ENCODE results near the gene DEPDC7.
A peak's percentile ranks its signal among the peaks of the same experiment; 100 is the strongest.

DEPDC7 gene

DNA sequence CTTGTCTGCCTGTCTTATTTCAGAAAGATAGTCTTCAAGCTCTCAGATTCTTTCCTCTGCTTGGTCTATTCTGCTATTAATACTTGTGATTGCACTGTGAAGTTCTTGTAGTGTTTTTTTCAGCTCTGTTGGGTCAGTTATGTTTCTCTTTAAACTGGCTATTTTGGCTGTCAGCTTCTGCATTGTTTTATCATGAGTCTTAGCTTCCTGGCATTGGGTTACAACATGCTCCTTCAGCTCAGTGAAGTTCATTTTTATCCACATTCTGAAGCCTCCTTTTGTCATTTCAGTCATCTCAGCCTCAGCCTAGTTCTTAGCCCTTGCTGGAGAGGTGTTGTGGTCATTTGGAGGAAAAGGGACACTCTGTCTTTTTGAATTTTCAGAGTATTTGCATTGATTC, 15.5 kb upstream of the DEPDC7 start:
- H3K9me3 ChIP-seq (ENCODE audit: control insufficient read depth in 1 of 2, low read length in 2 of 2) = no peaks in the 10 kb centered on the region
- no peak overlapping the region for H3K4me3 ChIP-seq (ENCODE audit: low read depth in 1 of 2, low read length in 2 of 2)
- no peaks in the 10 kb centered on the region for H3K4me1 ChIP-seq (ENCODE audit: control insufficient read depth in 1 of 2, insufficient read depth in 2 of 2, low read length in 2 of 2)
- H3K36me3 ChIP-seq (ENCODE audit: control insufficient read depth in 1 of 2, insufficient read depth in 2 of 2, low read length in 2 of 2) = no peaks in the 10 kb centered on the region
- H3K27ac ChIP-seq (ENCODE audit: low read length) = no peak overlapping the region
- H3K27me3 ChIP-seq (ENCODE audit: low read depth, low read length) = no peaks in the 10 kb centered on the region

GRCh38 chr11:33001281-33001680, 14.4 kb upstream of the DEPDC7 start:
- H3K27ac ChIP-seq (ENCODE audit: low read length) = no peak overlapping the region
- no peaks in the 10 kb centered on the region for H3K27me3 ChIP-seq (ENCODE audit: low read depth, low read length)
- no peak overlapping the region for H3K4me3 ChIP-seq (ENCODE audit: low read depth in 1 of 2, low read length in 2 of 2)
- H3K36me3 ChIP-seq (ENCODE audit: control insufficient read depth in 1 of 2, insufficient read depth in 2 of 2, low read length in 2 of 2) = no peaks in the 10 kb centered on the region
- H3K9me3 ChIP-seq (ENCODE audit: control insufficient read depth in 1 of 2, low read length in 2 of 2) = no peaks in the 10 kb centered on the region
- no peaks in the 10 kb centered on the region for H3K4me1 ChIP-seq (ENCODE audit: control insufficient read depth in 1 of 2, insufficient read depth in 2 of 2, low read length in 2 of 2)

DNA sequence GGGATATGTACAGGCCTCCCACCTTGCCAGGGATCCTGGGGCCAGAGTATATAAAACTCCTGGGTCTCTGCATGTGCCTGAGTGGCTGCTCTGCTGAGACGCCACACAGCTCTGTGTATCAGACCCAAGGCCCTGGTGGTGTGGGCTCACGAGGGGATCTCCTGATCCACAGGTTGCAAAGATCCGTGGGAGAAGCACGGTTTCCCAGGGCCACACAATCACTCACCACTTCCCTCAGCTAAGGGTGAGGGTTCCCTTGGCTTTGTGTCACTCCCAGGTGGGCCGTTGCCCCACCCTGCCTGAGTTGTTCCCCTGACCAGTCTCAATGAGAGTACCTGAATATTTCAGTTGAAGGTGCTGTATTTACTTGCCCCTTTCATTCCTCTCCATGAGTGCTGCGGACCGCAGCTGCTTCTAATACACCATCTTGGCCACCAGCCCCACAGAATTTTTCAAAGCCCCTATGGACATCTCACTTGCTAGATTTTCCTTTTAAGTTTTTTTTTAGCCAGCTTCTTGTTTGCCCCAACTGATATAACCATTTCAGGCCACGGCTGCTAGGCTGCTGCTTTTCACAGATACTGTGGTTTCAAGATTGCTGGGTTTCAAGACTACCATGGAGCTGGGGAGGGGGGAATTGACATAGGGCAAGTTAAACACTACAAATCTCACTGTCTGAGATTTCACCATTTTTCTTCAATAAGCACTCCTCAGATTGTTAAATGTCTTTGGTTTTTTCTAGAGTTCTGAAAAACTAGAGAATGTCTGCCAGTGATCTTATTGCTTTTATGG, 13.7 kb upstream of the DEPDC7 start:
- Histone ChIP-seq H3K9me3 (ENCODE audit: control insufficient read depth in 1 of 2, low read length in 2 of 2) (no peaks in the 10 kb centered on the region), H3K36me3 (ENCODE audit: control insufficient read depth in 1 of 2, insufficient read depth in 2 of 2, low read length in 2 of 2) (no peaks in the 10 kb centered on the region), H3K27ac (ENCODE audit: low read length) (no peak overlapping the region), H3K4me3 (ENCODE audit: low read depth in 1 of 2, low read length in 2 of 2) (no peak overlapping the region), H3K4me1 (ENCODE audit: control insufficient read depth in 1 of 2, insufficient read depth in 2 of 2, low read length in 2 of 2) (no peaks in the 10 kb centered on the region), H3K27me3 (ENCODE audit: low read depth, low read length) (no peaks in the 10 kb centered on the region)

DNA sequence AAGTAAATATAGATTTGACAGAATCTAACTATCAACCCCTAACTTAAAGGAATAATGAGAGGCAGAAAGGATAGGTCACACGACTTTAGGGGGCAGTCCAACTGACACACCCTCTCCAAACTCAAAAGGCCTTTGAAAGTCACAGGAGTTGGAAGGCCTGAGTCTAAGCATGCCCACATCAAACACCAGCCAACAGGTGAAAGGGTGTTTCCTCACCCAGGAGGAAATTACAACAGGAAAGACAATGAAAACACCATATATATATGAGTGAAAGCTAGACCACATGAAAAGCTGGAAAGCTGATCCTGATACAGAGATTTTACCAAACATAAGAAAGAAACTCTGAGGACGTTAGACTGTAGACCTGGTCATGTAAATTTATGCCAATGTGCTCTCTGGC, 10.5 kb upstream of the DEPDC7 start:
- Histone ChIP-seq H3K36me3 (ENCODE audit: control insufficient read depth in 1 of 2, insufficient read depth in 2 of 2, low read length in 2 of 2) (no peaks in the 10 kb centered on the region), H3K4me1 (ENCODE audit: control insufficient read depth in 1 of 2, insufficient read depth in 2 of 2, low read length in 2 of 2) (no peaks in the 10 kb centered on the region), H3K27me3 (ENCODE audit: low read depth, low read length) (no peaks in the 10 kb centered on the region), H3K27ac (ENCODE audit: low read length) (no peak overlapping the region), H3K4me3 (ENCODE audit: low read depth in 1 of 2, low read length in 2 of 2) (no peak overlapping the region), H3K9me3 (ENCODE audit: control insufficient read depth in 1 of 2, low read length in 2 of 2) (no peaks in the 10 kb centered on the region)

DNA sequence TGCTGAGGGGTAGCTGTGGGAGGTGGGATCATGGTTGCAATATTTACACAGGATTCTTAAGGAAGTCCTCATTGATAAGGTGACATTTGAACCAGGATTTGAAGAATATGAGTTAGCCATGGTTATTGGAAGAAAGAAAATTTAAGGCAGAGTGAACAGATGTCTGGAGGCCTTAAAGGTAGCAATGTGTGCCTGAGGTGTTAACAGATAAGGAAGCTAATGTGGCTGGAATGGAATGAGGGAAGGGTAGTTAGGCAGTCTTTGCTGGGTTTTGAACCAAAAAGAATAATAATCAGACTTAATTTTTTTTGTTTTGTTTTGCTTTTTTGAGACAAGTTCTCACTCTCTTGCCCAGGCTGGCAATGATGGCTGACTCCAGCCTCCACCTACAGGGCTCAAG, 9.7 kb upstream of the DEPDC7 start:
- Histone ChIP-seq H3K4me1 (ENCODE audit: control insufficient read depth in 1 of 2, insufficient read depth in 2 of 2, low read length in 2 of 2) (no peaks in the 10 kb centered on the region), H3K4me3 (ENCODE audit: low read depth in 1 of 2, low read length in 2 of 2) (no peak overlapping the region), H3K27me3 (ENCODE audit: low read depth, low read length) (no peaks in the 10 kb centered on the region), H3K27ac (ENCODE audit: low read length) (no peak overlapping the region), H3K36me3 (ENCODE audit: control insufficient read depth in 1 of 2, insufficient read depth in 2 of 2, low read length in 2 of 2) (no peaks in the 10 kb centered on the region), H3K9me3 (ENCODE audit: control insufficient read depth in 1 of 2, low read length in 2 of 2) (no peaks in the 10 kb centered on the region)

DNA sequence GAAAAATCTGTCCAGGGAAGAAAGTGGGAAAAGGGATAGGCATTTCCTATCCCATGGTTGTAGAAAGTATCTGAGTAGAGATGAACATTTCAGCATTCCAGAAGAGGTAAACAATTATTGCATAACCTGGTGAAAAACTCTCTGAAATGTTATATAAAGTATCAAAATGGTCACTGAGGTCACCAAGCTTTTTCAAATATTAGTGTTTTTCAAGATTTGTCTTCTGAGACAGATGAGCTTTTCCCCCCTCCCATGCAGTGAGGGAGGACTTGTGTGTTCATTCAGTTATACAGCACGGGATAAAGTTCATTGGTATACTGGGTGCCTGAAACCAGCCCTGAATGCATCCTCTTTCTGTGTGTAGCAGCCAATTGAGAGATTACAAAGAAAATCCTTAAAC, 1.9 kb upstream of the DEPDC7 start:
- no peaks in the 10 kb centered on the region for H3K9me3 ChIP-seq (ENCODE audit: control insufficient read depth in 1 of 2, low read length in 2 of 2)
- no peak overlapping the region for H3K4me3 ChIP-seq (ENCODE audit: low read depth in 1 of 2, low read length in 2 of 2)
- peaks cover 0 to 7% of the 10 kb centered on the region in 2 donors for H3K4me1 ChIP-seq (ENCODE audit: control insufficient read depth in 1 of 2, insufficient read depth in 2 of 2, low read length in 2 of 2)
- no peaks in the 10 kb centered on the region for H3K27me3 ChIP-seq (ENCODE audit: low read depth, low read length)
- H3K27ac ChIP-seq (ENCODE audit: low read length) = no peak overlapping the region
- H3K36me3 ChIP-seq (ENCODE audit: control insufficient read depth in 1 of 2, insufficient read depth in 2 of 2, low read length in 2 of 2) = no peaks in the 10 kb centered on the region

GRCh38 chr11:33016654-33017053, 976 bp downstream of the DEPDC7 start:
- H3K9me3 ChIP-seq (ENCODE audit: control insufficient read depth in 1 of 2, low read length in 2 of 2) = no peaks in the 10 kb centered on the region
- H3K27ac ChIP-seq (ENCODE audit: low read length) = no peak overlapping the region
- H3K36me3 ChIP-seq (ENCODE audit: control insufficient read depth in 1 of 2, insufficient read depth in 2 of 2, low read length in 2 of 2) = no peaks in the 10 kb centered on the region
- H3K27me3 ChIP-seq (ENCODE audit: low read depth, low read length) = no peaks in the 10 kb centered on the region
- H3K4me1 ChIP-seq (ENCODE audit: control insufficient read depth in 1 of 2, insufficient read depth in 2 of 2, low read length in 2 of 2) = peaks cover 0 to 7% of the 10 kb centered on the region in 2 donors
- peak overlapping the region; percentile 75 to 81 for H3K4me3 ChIP-seq (ENCODE audit: low read depth in 1 of 2, low read length in 2 of 2)

GRCh38 chr11:33017478-33017877, 1.8 kb downstream of the DEPDC7 start:
- H3K27ac ChIP-seq (ENCODE audit: low read length) = no peak overlapping the region
- peaks cover 0 to 7% of the 10 kb centered on the region in 2 donors for H3K4me1 ChIP-seq (ENCODE audit: control insufficient read depth in 1 of 2, insufficient read depth in 2 of 2, low read length in 2 of 2)
- H3K36me3 ChIP-seq (ENCODE audit: control insufficient read depth in 1 of 2, insufficient read depth in 2 of 2, low read length in 2 of 2) = no peaks in the 10 kb centered on the region
- H3K9me3 ChIP-seq (ENCODE audit: control insufficient read depth in 1 of 2, low read length in 2 of 2) = no peaks in the 10 kb centered on the region
- no peaks in the 10 kb centered on the region for H3K27me3 ChIP-seq (ENCODE audit: low read depth, low read length)
- peak overlapping the region; percentile 75 to 81 for H3K4me3 ChIP-seq (ENCODE audit: low read depth in 1 of 2, low read length in 2 of 2)

GRCh38 chr11:33017965-33018364, 2.3 kb downstream of the DEPDC7 start:
- no peak overlapping the region for H3K27ac ChIP-seq (ENCODE audit: low read length)
- no peaks in the 10 kb centered on the region for H3K36me3 ChIP-seq (ENCODE audit: control insufficient read depth in 1 of 2, insufficient read depth in 2 of 2, low read length in 2 of 2)
- H3K4me1 ChIP-seq (ENCODE audit: control insufficient read depth in 1 of 2, insufficient read depth in 2 of 2, low read length in 2 of 2) = peaks cover 0 to 7% of the 10 kb centered on the region in 2 donors
- peak overlapping the region in 1 of 2 donors; percentile 75 for H3K4me3 ChIP-seq (ENCODE audit: low read depth in 1 of 2, low read length in 2 of 2)
- H3K9me3 ChIP-seq (ENCODE audit: control insufficient read depth in 1 of 2, low read length in 2 of 2) = no peaks in the 10 kb centered on the region
- no peaks in the 10 kb centered on the region for H3K27me3 ChIP-seq (ENCODE audit: low read depth, low read length)

GRCh38 chr11:33018840-33019239, 3.2 kb downstream of the DEPDC7 start:
- Histone ChIP-seq H3K27ac (ENCODE audit: low read length) (no peak overlapping the region), H3K27me3 (ENCODE audit: low read depth, low read length) (no peaks in the 10 kb centered on the region), H3K4me1 (ENCODE audit: control insufficient read depth in 1 of 2, insufficient read depth in 2 of 2, low read length in 2 of 2) (peaks cover 0 to 7% of the 10 kb centered on the region in 2 donors), H3K4me3 (ENCODE audit: low read depth in 1 of 2, low read length in 2 of 2) (no peak overlapping the region), H3K36me3 (ENCODE audit: control insufficient read depth in 1 of 2, insufficient read depth in 2 of 2, low read length in 2 of 2) (no peaks in the 10 kb centered on the region), H3K9me3 (ENCODE audit: control insufficient read depth in 1 of 2, low read length in 2 of 2) (no peaks in the 10 kb centered on the region)

GRCh38 chr11:33021501-33021900, 5.8 kb downstream of the DEPDC7 start:
- peaks cover 0 to 4% of the 10 kb centered on the region in 2 donors for H3K4me1 ChIP-seq (ENCODE audit: control insufficient read depth in 1 of 2, insufficient read depth in 2 of 2, low read length in 2 of 2)
- H3K27ac ChIP-seq (ENCODE audit: low read length) = no peak overlapping the region
- no peaks in the 10 kb centered on the region for H3K27me3 ChIP-seq (ENCODE audit: low read depth, low read length)
- H3K36me3 ChIP-seq (ENCODE audit: control insufficient read depth in 1 of 2, insufficient read depth in 2 of 2, low read length in 2 of 2) = no peaks in the 10 kb centered on the region
- no peaks in the 10 kb centered on the region for H3K9me3 ChIP-seq (ENCODE audit: control insufficient read depth in 1 of 2, low read length in 2 of 2)
- H3K4me3 ChIP-seq (ENCODE audit: low read depth in 1 of 2, low read length in 2 of 2) = no peak overlapping the region

GRCh38 chr11:33021937-33022336, 6.3 kb downstream of the DEPDC7 start:
- Histone ChIP-seq H3K36me3 (ENCODE audit: control insufficient read depth in 1 of 2, insufficient read depth in 2 of 2, low read length in 2 of 2) (no peaks in the 10 kb centered on the region), H3K9me3 (ENCODE audit: control insufficient read depth in 1 of 2, low read length in 2 of 2) (no peaks in the 10 kb centered on the region), H3K4me1 (ENCODE audit: control insufficient read depth in 1 of 2, insufficient read depth in 2 of 2, low read length in 2 of 2) (no peaks in the 10 kb centered on the region), H3K4me3 (ENCODE audit: low read depth in 1 of 2, low read length in 2 of 2) (no peak overlapping the region), H3K27me3 (ENCODE audit: low read depth, low read length) (no peaks in the 10 kb centered on the region), H3K27ac (ENCODE audit: low read length) (no peak overlapping the region)
